ENCODE measurements around the gene CFAP74.

The CFAP74 gene

DNA sequence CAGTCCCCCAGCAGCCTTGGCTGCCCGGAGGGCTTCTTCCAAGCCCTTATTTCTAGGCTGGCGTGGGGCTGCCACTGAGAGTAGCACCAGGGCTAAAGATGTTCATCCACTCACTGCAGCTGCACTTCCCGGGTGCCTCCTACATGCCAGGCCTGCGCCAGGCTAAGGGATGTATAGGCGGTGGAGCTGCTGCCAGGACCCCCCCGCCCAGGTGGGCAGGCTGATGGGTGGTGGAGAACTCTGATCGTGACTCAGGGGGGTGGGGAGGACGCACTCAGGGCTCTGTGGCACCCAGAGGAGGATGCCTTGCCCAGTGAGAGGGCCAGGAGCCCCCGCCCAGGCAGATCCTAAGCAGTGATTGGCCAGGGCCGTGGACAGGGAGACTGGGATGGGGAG lies 34.1 kb downstream of the CFAP74 start:
- TF ChIP-seq, protein P1, sequence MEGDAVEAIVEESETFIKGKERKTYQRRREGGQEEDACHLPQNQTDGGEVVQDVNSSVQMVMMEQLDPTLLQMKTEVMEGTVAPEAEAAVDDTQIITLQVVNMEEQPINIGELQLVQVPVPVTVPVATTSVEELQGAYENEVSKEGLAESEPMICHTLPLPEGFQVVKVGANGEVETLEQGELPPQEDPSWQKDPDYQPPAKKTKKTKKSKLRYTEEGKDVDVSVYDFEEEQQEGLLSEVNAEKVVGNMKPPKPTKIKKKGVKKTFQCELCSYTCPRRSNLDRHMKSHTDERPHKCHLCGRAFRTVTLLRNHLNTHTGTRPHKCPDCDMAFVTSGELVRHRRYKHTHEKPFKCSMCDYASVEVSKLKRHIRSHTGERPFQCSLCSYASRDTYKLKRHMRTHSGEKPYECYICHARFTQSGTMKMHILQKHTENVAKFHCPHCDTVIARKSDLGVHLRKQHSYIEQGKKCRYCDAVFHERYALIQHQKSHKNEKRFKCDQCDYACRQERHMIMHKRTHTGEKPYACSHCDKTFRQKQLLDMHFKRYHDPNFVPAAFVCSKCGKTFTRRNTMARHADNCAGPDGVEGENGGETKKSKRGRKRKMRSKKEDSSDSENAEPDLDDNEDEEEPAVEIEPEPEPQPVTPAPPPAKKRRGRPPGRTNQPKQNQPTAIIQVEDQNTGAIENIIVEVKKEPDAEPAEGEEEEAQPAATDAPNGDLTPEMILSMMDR (conservative IDR thresholded peaks at IDR 0.05; ENCODE audit: control insufficient read depth, insufficient read depth, low read depth, low read length) = no peak
- no peak for DNase-seq (ENCODE audit: low read depth)
- H3K4me3 ChIP-seq (ENCODE audit: control insufficient read depth, low read depth, low read length) = no peak overlapping the region

DNA sequence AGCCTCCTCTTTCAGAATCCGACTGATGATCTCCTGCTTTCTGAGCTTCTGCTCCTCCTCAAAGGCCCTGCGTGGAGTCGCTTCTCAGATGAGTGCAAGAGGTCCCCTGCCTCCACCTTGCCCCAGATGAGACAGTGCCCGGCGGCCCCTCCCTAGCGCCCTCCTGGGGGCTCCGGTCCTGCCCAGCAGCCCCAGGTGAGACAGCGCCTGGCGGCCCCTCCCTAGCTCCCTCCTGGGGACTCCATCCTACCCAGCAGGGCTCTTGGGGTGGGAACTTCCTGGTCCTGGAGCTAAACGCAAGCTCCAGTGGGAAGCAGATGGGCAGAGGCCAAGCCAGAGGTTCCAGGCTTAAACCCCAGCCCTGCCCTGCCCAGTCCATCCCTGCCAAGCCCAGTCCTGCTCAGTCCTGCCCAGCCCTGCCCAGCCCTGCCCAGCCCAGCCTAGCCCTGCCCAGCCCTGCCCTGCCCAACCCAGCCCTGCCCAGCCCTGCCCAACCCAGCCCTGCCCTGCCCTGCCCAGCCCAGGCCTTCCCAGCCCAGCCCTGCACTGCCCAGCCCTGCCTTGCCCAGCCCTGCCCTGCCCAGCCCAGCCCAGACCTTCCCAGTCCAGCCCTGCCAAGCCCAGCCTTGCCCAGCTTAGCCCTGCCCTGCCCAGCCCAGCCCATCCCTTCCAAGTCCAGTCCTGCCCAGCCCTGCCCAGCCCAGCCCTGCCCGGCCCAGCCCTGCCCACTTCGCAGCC lies 34.6 kb downstream of the CFAP74 start:
- TF ChIP-seq, protein P1 (conservative IDR thresholded peaks at IDR 0.05; ENCODE audit: control insufficient read depth, insufficient read depth, low read depth, low read length) = no peak
- no peak for DNase-seq (ENCODE audit: low read depth)
- no peak overlapping the region for H3K4me3 ChIP-seq (ENCODE audit: control insufficient read depth, low read depth, low read length)

DNA sequence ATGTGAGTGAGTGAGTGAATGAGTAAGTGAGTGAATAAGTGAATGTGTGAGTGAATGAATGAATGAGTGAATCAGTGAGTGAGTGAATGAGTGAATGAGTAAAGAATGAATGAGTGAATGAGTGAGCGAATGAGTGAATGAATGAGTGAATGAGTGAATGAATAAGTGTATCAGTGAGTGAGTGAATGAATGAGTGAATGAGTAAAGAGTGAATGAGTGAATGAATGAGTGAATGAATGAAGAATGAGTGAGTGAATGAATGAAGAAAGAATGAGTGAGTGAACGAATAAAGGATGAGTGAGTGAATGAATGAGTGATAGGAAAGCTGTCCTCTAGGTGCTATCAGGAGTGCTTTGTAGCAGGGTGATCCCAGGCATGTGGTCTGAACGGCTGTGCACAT lies 35.7 kb downstream of the CFAP74 start:
- TF ChIP-seq, protein P1 (conservative IDR thresholded peaks at IDR 0.05; ENCODE audit: control insufficient read depth, insufficient read depth, low read depth, low read length) = no peak
- no peak overlapping the region for H3K4me3 ChIP-seq (ENCODE audit: control insufficient read depth, low read depth, low read length)
- no peak for DNase-seq (ENCODE audit: low read depth)

DNA sequence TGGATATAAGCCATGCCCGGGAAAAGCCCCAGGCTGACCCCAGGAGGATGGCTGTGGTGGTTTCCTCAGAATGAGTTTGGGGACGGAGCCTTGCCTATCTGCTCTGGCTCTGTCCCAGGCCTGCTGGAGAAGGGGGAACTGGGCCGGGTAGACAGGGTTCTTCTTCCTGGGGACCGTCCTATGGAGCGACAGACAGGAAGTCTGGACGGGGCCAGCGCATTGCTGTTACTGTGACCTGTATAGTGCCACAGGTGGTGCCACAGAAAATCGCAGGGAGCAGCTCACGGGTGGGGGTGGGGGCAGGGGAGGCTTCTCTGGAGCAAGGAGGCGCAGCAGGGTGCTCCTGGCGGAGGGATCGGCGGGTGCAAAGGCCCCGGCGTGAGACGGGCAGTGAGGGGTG lies 36.4 kb downstream of the CFAP74 start:
- no peak overlapping the region for H3K4me3 ChIP-seq (ENCODE audit: control insufficient read depth, low read depth, low read length)
- no peak for DNase-seq (ENCODE audit: low read depth)
- TF ChIP-seq, protein P1 (conservative IDR thresholded peaks at IDR 0.05; ENCODE audit: control insufficient read depth, insufficient read depth, low read depth, low read length) = no peak

DNA sequence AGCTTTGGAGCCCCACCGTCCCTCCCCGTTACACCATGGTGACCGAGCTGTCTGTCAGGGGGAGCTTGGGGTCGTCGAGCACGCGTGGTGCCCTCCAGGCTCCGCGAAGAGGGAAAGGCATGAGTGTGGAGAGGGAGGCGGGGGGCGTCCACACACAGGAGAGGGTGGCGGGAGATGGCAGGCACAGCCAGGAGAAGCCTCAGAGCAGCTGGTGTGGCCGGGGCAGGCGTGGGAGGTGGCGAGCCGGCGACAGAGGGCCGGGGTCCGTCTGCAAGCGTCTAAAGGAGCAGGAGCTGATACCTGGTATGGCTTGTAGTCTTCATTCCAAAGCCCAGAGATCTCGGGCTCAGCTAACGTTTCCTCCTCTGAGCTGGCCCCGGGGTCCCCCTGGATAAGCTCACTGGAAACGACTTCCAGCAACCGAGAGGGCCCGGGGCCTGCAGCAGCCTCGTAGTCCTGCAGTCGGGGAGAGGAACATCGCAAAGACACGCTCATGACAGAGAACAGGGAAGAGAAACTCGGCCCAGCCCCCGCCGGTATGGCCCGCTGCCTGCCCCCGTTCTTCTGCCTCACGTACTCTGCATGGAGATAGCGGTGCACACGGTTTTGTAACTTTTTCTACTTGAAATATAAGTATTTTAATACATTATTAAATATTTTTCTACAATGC lies 37.4 kb downstream of the CFAP74 start:
- H3K4me3 ChIP-seq (ENCODE audit: control insufficient read depth, low read depth, low read length) = no peak overlapping the region
- DNase-seq (ENCODE audit: low read depth) = no peak
- TF ChIP-seq, protein P1 (conservative IDR thresholded peaks at IDR 0.05; ENCODE audit: control insufficient read depth, insufficient read depth, low read depth, low read length) = no peak

DNA sequence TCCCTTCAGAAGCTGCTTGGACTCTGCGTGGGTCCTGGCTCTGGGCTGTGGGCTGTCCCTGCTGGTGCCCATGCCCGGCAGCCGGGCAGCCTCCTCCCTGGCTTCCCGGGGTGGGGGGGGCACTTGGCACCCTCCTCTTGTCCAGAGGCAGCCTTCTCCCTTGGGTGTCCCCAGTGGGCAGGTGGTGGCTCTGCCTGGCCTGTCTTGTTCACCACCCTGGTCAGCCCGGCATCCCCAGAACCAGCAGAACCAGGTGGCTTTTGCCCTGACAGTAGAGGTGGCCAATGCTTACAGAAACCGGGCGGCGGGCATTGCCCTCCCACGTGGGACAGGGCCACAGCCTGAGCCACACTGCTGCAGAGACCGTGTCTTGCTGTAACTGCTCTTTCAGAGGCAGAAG lies 38.0 kb downstream of the CFAP74 start:
- TF ChIP-seq, protein P1 (conservative IDR thresholded peaks at IDR 0.05; ENCODE audit: control insufficient read depth, insufficient read depth, low read depth, low read length) = no peak
- H3K4me3 ChIP-seq (ENCODE audit: control insufficient read depth, low read depth, low read length) = no peak overlapping the region
- DNase-seq (ENCODE audit: low read depth) = no peak

Measured in fibroblast of mammary gland (primary cell).